ENCODE measurements around the gene SP1. TPM values are rescaled to one million over a fixed set of nuclear protein-coding genes. Genes with fewer than 3 reads are reported as not detected.

The SP1 gene
- total and polyA plus RNA-seq, 9 of the 15 experiments (the other 6 are each of a cell fraction or from before 2014, with no cell fraction given): 8.0 to 65.5 (median 41.6) TPM

GRCh38 chr12:53441040-53441833, 61.3 kb downstream of the SP1 start, which contains the start of gene PRR13 (continued):
- TF ChIP-seq ZBTB26 (CRISPR knock-in tag; IDR thresholded peaks at IDR 0.05) (no peak), SMARCB1 (IDR thresholded peaks at IDR 0.05; ENCODE audit: insufficient read length, low read depth) (no peak), CTCF (IDR thresholded peaks at IDR 0.05 in 2 of 3, conservative IDR thresholded peaks at IDR 0.05 in 1 of 3; ENCODE audit: insufficient read depth in 2 of 3, low read depth in 1 of 3, low read length in 3 of 3) (no peak), HEY1 (CRISPR knock-in tag; IDR thresholded peaks at IDR 0.05; ENCODE audit: borderline replicate concordance) (no peak), SMAD4 (CRISPR knock-in tag; conservative IDR thresholded peaks at IDR 0.05) (peak; percentile 83), E2F1 (CRISPR knock-in tag; IDR thresholded peaks at IDR 0.05) (no peak), DIDO1 (tag; IDR thresholded peaks at IDR 0.05; ENCODE audit: low read depth) (no peak), CHD2 (IDR thresholded peaks at IDR 0.05; ENCODE audit: low read depth, low read length) (peak; percentile 68), ZNF77 (CRISPR knock-in tag; IDR thresholded peaks at IDR 0.05) (no peak), EP300 (IDR thresholded peaks at IDR 0.05; ENCODE audit: low read length) (peak; percentile 33), RAD21 (CRISPR knock-in tag; conservative IDR thresholded peaks at IDR 0.05 in 1 of 2, IDR thresholded peaks at IDR 0.05 in 1 of 2) (no peak), ZNF398 (CRISPR knock-in tag; IDR thresholded peaks at IDR 0.05) (no peak), TRIM25 (IDR thresholded peaks at IDR 0.05; ENCODE audit: borderline replicate concordance) (no peak), SNIP1 (IDR thresholded peaks at IDR 0.05; ENCODE audit: low read depth) (no peak), PREB (CRISPR knock-in tag; IDR thresholded peaks at IDR 0.05) (no peak), ZNF445 (CRISPR knock-in tag; IDR thresholded peaks at IDR 0.05; ENCODE audit: low read depth) (no peak), DPF2 (IDR thresholded peaks at IDR 0.05) (peak; percentile 50), NFE2 (IDR thresholded peaks at IDR 0.05; ENCODE audit: low read depth) (peak; percentile 49; the same call in 1 of the 2 replicates)
